ENCODE data around the gene TCEA3. TPM values are rescaled to one million over a fixed set of nuclear protein-coding genes. Genes with fewer than 3 reads are reported as not detected.

TCEA3 gene
- 1 to 10 TPM; 1.6 to 2.6 (median 2.1) TPM for total RNA-seq

DNA sequence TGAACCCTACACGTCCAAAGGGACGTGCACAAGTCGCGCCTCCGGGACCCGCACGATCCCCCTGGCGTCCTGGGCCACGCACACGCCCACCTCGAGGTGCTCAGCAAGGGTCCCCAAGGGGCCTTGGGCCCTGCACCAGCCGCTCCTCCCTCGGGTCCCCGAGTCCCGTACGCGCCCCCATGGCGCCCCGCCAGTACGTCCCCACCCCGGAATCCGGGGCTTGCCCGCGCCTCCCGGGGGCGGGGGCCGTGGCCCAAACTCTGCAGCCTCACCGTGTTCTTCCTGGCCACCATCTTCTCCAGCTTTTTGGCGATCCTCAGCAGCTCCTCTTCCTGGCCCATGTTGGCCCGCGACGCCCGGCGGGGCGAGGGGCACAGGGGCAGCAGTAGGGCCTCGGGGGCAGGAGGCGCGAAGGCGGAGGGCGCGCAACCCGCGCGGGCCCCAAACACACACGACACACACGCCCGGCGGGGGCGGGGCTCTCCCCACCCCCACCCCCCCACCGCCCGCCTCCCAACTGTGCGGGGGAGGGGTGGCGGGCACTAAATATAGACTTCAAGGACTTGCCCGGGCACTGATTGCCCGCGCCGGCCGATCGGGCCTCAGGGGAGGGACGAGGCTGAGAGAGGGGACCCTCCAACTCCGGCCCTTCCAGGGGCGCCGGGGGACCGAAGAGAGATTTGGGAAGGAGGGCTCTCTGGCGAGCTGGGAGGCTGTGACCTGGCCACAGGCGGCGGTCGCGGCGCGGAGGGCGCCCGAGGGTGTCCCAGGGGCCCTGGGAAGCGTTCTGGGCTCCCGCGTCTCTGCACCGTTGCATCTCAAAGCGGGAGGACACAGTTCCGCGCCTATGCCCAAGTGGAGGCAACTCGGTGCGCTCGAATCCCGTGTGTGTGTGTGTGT is at the start of gene TCEA3:
Gene TCEA3 (minus strand): TSS at position 456 of the 900 bp plus-strand sequence. CDS start 115 bp downstream, at position 341.
- Mint-ChIP-seq H3K27me3 (ENCODE audit: low read depth) (peaks cover 6% of the 10 kb centered on the region), H3K4me1 (ENCODE audit: low read depth) (peaks cover 23% of the 10 kb centered on the region), H3K36me3 (ENCODE audit: insufficient read depth) (no peaks in the 10 kb centered on the region), H3K9me3 (no peaks in the 10 kb centered on the region), H3K4me3 (peak within 1 kb of the TSS; percentile 82)
- peak; percentile 51 to 55 for ATAC-seq
- peak; percentile 14 for DNase-seq

DNA sequence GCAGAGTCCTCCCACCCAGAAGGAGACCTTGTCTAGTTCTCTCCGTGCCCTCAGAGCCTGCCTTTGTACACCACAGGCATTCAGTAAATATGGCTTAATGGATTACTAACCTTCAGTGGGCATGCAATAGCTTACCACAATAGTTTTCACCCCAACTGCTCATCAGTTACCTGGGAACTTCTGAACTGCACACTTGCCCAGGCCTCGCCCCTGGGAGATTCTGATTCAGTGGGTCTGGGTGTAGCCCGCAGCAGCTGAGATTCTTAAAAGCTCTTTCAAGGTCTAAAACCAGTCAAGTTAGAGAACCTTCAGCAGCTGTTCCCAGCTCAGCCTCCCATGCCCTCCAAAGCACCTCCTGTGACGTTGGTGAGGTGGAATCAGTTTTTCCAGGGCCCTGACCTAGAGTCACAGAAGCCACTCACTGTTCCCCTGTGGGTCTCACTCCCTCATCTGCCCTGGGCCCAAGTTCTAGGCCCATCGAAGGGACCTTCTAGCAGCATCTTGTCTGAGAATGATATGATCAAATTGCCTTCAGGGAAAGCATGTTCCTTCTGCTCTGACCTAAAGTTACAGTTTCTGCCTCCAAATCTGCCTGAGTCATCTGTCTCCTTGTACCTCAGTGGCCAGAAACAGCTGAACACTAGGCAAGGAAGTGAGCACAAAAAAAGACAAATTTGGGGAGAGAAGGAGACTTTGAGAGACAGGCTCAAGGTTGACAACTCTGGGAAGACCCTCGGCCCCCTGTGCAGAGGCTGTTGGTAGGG is 48.7 kb upstream of the TCEA3 start:
- ATAC-seq (no peak), DNase-seq (no peak)
- no peaks in the 10 kb centered on the region for H3K9me3 Mint-ChIP-seq
- peaks cover 12% of the 10 kb centered on the region for H3K27me3 Mint-ChIP-seq (ENCODE audit: low read depth)
- H3K4me1 Mint-ChIP-seq (ENCODE audit: low read depth) = no peaks in the 10 kb centered on the region
- no peaks in the 10 kb centered on the region for H3K36me3 Mint-ChIP-seq (ENCODE audit: insufficient read depth)
- no peak overlapping the region for H3K4me3 Mint-ChIP-seq

DNA sequence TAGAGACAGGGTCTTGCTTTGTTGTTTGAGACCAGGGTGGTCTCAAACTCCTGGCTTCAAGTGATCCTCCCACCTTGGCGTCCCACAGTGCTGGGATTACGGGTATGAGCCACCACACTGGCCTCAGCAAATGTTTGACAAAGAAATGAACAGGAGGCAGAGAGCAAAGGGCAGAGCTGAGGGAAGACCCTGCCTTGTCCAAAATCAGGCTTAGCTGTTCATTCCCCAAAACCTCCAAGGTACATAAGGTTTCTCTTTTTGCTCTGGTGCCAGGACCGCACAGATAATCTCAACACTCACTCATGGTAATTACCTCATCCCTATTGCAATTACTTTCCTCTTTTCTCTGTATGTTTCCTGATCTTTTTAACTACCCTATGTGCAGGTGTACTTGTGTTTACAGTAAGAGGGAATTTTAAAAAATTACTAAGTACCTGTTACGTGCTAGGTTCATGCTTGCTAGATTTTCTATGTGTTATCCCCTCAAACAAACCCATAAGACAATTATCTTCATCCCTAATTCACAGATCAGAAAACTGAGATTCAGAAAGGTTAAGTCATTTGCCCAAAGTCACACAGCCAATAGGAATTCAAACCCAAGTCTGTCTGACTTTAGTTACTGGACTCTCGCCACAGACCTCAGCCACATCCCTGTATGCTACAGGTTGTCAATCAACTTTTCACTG is 47.9 kb upstream of the TCEA3 start:
- no peaks in the 10 kb centered on the region for H3K4me1 Mint-ChIP-seq (ENCODE audit: low read depth)
- H3K4me3 Mint-ChIP-seq = no peak overlapping the region
- DNase-seq = no peak
- no peak for ATAC-seq
- no peaks in the 10 kb centered on the region for H3K36me3 Mint-ChIP-seq (ENCODE audit: insufficient read depth)
- H3K9me3 Mint-ChIP-seq = no peaks in the 10 kb centered on the region
- H3K27me3 Mint-ChIP-seq (ENCODE audit: low read depth) = peaks cover 10% of the 10 kb centered on the region

DNA sequence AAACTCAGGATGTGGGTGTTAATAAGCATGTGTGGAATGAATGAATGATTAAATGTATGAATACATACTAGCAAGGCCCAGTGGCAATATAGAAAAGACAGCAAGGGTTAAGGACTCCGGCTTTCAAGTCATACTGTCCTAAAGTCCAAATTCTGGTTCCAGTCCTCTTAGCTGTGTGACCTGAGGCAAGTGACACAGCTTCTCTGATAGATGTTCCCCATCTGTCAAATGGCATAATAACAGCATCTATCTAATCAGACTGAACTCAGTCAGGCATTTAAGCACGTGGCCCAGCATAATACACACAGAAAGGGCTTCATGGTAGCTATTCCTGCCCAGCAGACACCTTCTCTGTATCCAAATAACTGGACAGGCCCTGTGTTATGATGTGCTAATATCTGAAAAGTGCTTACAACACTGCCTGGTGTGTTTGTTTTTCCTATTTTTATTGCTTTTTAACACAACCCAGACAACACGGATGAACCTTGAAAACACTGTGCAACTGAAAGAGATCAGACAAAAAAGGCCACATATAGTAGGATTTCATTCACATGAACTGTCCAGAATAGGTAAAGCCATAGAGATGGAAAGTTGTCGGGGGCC is 47.0 kb upstream of the TCEA3 start:
- Mint-ChIP-seq H3K4me1 (ENCODE audit: low read depth) (no peaks in the 10 kb centered on the region), H3K27me3 (ENCODE audit: low read depth) (peaks cover 6% of the 10 kb centered on the region), H3K9me3 (no peaks in the 10 kb centered on the region), H3K36me3 (ENCODE audit: insufficient read depth) (no peaks in the 10 kb centered on the region), H3K4me3 (no peak overlapping the region)
- ATAC-seq (no peak), DNase-seq (no peak)

DNA sequence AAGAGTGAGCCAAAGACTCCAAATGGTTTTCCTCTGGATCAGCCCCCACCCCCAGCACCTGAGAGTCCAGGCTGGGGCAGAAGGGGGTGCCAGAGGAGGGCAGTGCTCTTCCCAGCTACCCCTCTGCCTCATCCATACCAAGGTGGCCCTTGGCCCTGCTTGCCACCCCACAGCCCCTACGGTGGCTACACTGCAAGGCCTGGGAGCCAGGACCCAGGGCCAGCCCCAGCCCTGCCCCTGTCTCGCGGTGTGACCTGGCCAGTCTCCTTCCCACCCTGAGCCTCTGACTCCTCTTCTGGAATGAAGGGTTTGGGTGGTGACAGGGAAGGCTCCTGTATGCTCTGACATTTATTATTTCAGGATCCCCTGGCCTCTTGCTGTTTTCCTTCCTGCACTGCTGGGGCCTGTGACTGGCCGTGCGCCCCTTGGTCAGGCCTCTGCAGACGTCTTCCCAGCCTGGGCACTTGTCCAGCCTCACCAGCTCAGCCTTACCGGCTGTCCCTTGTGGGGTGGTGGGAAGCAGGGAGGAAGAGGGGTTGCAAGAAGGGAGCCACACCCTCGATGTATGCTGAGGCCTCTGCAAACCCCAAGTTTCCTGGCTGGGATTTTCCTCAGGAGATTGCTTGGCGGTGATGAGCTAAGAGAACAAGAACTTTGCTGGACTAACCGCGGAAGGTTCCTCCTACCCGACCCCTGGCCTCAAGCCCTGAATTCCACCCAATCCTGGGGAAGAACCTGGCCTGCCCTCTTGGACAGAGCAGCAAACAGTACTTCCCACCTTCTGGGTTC is 45.9 kb upstream of the TCEA3 start:
- Mint-ChIP-seq H3K36me3 (ENCODE audit: insufficient read depth) (no peaks in the 10 kb centered on the region), H3K27me3 (ENCODE audit: low read depth) (peaks cover 2% of the 10 kb centered on the region), H3K9me3 (no peaks in the 10 kb centered on the region), H3K4me3 (no peak overlapping the region), H3K4me1 (ENCODE audit: low read depth) (no peaks in the 10 kb centered on the region)
- no peak for ATAC-seq
- DNase-seq = no peak

DNA sequence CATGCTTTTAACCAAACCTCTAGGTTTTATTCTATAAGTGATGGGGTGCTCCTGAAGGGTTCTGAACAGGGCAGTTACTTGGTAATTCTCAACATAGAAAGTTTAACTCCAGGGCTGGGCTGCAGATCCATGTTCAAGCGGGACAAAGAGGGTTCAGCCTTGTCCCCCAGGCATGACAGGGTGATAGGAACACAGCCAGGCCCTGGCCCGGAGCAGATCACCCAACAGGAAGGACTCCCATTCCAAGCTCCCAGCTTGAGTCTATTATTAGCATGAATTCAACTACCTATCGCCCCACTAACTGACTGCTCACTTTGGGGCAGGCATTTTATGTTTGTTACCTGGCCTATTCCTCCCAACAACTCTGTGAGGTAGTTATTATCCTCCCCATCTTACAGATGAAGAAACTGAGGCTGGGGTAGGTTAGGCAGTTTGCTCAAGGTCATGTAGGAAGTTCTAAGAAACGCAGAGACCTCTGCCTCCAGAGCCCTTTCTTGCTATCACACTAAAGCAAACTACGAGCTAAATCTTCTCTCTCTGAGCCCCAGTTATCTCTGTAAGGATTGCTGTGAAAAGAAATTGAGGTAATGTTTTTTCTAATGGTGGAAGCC is 44.9 kb upstream of the TCEA3 start:
- no peak overlapping the region for H3K4me3 Mint-ChIP-seq
- no peaks in the 10 kb centered on the region for H3K36me3 Mint-ChIP-seq (ENCODE audit: insufficient read depth)
- H3K9me3 Mint-ChIP-seq = no peaks in the 10 kb centered on the region
- DNase-seq (no peak), ATAC-seq (no peak)
- no peaks in the 10 kb centered on the region for H3K4me1 Mint-ChIP-seq (ENCODE audit: low read depth)
- H3K27me3 Mint-ChIP-seq (ENCODE audit: low read depth) = no peaks in the 10 kb centered on the region

DNA sequence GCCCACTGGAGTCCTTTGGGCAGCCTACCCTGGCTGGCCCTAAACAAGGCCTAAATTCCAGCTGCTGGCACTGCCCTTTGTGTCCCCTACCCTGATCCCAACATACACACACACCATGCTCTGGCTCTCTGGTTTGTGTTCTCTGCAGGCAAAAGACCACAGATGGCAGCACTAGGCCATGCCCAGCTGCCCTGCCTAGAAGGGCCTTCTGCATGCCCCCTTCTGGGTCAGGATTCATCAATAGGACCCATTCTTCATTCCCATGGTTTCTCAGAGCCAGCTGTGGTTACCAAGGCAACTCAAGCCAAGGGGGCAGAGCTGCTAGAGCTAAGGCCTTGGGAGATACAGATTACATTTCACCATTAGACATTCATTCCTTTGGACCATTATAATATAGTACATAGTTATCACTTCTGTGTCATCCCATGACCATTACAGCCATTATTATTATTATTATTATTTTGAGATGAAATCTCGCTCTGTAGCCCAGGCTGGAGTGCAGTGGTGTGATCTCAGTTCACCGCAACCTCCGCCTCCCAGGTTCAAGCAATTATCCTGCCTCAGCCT is 42.0 kb upstream of the TCEA3 start:
- Mint-ChIP-seq H3K27me3 (ENCODE audit: low read depth) (peaks cover 4% of the 10 kb centered on the region), H3K4me1 (ENCODE audit: low read depth) (no peaks in the 10 kb centered on the region), H3K36me3 (ENCODE audit: insufficient read depth) (no peaks in the 10 kb centered on the region), H3K4me3 (no peak overlapping the region), H3K9me3 (no peaks in the 10 kb centered on the region)
- ATAC-seq = no peak
- DNase-seq = no peak

DNA sequence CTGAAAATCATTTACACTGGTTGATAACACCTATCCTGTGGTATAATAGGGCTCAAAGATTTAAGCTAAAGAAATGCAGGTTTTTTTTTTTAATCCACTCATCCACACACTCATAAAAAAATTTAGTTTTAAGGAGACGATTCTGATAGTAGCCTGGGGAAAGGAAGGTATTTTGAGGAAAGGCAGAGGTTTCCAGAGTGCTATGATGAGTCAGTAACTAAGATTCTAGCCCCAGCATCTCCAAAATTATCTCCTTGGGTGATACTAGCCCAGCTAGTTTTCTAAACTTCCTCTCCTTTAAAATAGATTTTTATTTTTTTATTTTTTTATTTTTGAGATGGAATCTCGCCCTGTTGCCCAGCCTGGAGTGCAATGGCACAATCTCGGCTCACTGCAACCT is 38.7 kb upstream of the TCEA3 start:
- H3K27me3 Mint-ChIP-seq (ENCODE audit: low read depth) = peaks cover 4% of the 10 kb centered on the region
- H3K4me3 Mint-ChIP-seq = no peak overlapping the region
- DNase-seq (no peak), ATAC-seq (no peak)
- H3K9me3 Mint-ChIP-seq = no peaks in the 10 kb centered on the region
- H3K36me3 Mint-ChIP-seq (ENCODE audit: insufficient read depth) = no peaks in the 10 kb centered on the region
- H3K4me1 Mint-ChIP-seq (ENCODE audit: low read depth) = no peaks in the 10 kb centered on the region

DNA sequence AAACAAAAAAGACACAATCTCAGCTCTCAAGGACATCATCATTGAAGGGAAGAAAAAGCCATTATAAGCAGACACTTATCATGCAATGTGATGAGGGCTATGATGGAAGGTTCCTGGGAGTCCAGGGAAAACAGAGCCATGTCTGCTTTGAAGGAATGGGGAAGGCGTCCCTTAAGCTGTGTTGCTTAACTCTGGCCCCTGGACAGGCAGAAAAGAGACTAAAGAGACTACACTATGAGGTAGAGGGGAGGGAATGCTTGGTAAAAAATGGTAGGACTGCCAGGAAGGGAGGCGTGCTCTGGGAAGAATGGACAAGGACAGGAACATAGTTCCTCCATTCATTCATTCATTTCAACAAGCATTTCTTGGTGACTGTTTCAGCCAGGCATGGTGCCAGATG is 38.2 kb upstream of the TCEA3 start:
- Mint-ChIP-seq H3K9me3 (no peaks in the 10 kb centered on the region), H3K4me3 (no peak overlapping the region), H3K36me3 (ENCODE audit: insufficient read depth) (no peaks in the 10 kb centered on the region), H3K27me3 (ENCODE audit: low read depth) (peaks cover 4% of the 10 kb centered on the region), H3K4me1 (ENCODE audit: low read depth) (no peaks in the 10 kb centered on the region)
- DNase-seq = no peak
- no peak for ATAC-seq

DNA sequence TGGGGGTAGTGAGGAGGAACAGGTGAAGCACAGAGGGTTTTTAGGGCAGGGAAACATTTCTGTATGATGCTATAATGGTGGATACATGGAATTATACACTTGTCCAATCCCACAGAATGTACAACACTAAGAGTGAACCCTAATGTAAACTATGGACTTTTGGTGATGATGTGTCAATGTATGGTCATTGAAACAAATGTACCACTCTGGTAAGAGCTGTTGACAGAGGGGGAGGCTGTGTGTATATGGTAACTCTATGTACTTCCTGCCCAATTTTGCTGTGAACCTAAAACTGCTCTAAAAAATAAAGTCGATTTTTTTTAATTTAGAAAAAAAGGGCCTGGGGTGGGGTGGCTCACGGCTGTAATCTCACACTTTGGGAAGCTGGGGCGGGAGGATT is 36.5 kb upstream of the TCEA3 start:
- peaks cover 10% of the 10 kb centered on the region for H3K27me3 Mint-ChIP-seq (ENCODE audit: low read depth)
- H3K36me3 Mint-ChIP-seq (ENCODE audit: insufficient read depth) = no peaks in the 10 kb centered on the region
- DNase-seq (no peak), ATAC-seq (no peak)
- H3K4me3 Mint-ChIP-seq = no peak overlapping the region
- peaks cover 5% of the 10 kb centered on the region for H3K4me1 Mint-ChIP-seq (ENCODE audit: low read depth)
- H3K9me3 Mint-ChIP-seq = no peaks in the 10 kb centered on the region

DNA sequence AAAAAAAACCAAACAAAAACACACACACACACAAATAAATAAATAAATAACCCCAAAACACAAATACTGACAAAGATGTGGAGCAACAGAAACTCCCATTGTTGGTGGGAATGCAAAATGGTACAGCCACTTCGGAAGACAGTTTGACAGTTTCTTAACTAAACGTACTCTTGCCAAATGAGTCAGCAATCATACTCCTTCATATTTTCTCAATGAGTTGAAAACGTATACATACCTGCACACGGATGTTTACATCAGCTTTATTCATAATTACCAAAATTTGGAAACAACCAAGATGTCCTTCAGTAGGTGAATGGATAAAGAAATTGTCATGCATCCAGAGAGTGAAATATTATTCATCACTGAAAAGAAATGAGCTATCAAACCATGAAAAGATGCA is 36.0 kb upstream of the TCEA3 start:
- no peak for DNase-seq
- H3K36me3 Mint-ChIP-seq (ENCODE audit: insufficient read depth) = no peaks in the 10 kb centered on the region
- peaks cover 11% of the 10 kb centered on the region for H3K27me3 Mint-ChIP-seq (ENCODE audit: low read depth)
- ATAC-seq = no peak
- no peak overlapping the region for H3K4me3 Mint-ChIP-seq
- H3K4me1 Mint-ChIP-seq (ENCODE audit: low read depth) = peaks cover 5% of the 10 kb centered on the region
- H3K9me3 Mint-ChIP-seq = no peaks in the 10 kb centered on the region

DNA sequence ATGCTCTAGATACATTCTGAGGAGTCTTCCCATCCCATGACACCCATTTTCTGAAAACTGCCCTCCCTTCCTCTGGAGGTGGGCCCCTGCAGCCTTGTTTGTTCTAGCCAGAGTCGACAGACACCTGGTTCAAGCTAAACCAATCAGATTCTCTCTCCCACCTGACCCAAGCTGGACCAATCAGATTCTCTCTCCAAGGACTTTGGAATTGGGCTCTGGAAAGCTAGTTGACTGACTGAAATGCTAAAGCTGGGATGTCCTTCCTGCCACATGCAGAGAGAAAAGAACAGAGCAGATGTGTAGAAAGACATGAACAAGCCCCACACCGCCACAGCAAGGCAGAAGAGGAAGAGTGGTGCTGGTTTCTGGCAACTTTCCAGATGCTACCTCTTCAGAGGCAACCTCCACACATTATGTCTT is 34.8 kb upstream of the TCEA3 start:
- ATAC-seq (no peak), DNase-seq (no peak)
- peaks cover 5% of the 10 kb centered on the region for H3K4me1 Mint-ChIP-seq (ENCODE audit: low read depth)
- peaks cover 19% of the 10 kb centered on the region for H3K27me3 Mint-ChIP-seq (ENCODE audit: low read depth)
- no peak overlapping the region for H3K4me3 Mint-ChIP-seq
- no peaks in the 10 kb centered on the region for H3K36me3 Mint-ChIP-seq (ENCODE audit: insufficient read depth)
- H3K9me3 Mint-ChIP-seq = no peaks in the 10 kb centered on the region

DNA sequence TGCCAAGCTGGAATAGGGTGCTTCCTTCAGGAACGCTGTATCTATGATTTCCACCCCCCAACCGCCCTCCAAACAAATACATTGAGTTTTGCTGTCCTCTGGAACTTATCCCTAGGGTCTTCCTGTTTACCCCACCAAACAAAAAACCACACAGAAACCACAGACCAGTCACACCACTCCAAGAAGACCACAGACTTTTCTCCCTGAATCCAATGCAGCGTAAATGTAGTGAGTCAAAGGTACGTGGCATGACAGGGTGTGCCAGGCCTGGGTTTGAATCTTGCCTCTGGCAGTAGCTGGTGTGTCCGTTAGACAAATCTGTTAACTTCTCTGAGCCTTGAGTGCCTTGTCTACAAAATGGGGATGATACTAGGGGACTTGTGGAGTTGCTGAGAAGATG is 31.7 kb upstream of the TCEA3 start:
- H3K9me3 Mint-ChIP-seq = no peaks in the 10 kb centered on the region

More for the DNA sequence above, 31.7 kb upstream of the TCEA3 start:
- Mint-ChIP-seq H3K4me1 (ENCODE audit: low read depth) (peaks cover 19% of the 10 kb centered on the region), H3K36me3 (ENCODE audit: insufficient read depth) (no peaks in the 10 kb centered on the region), H3K4me3 (no peak overlapping the region), H3K27me3 (ENCODE audit: low read depth) (peaks cover 15% of the 10 kb centered on the region)
- DNase-seq (no peak), ATAC-seq (no peak)

Data from activated T-cell treated with anti-CD3 and anti-CD28 coated beads, Interleukin-2, amount 50 U/mL, for 4 hours (primary cell).